Neural cell (in vitro differentiated cells): Measurements from ENCODE around the gene CFAP100. TPM values are rescaled to one million over a fixed set of nuclear protein-coding genes. Genes with fewer than 3 reads are reported as not detected.

Source experiments
- H2AFZ ChIP-seq: fragments of 200-600, 300-800 bp; sonication (generic), shearing (Covaris generic); 2 replicates; pipeline ENCODE4 v1.6.0; 2014; ENCODE audit warnings: low read depth, mild to moderate bottlenecking, antibody characterized with exemption, low read length, moderate library complexity
- H3F3A ChIP-seq: fragments of 200-600 bp; shearing (Covaris generic); 2 replicates; pipeline ENCODE4 v1.6.1; 2016; ENCODE audit warnings: mild to moderate bottlenecking, moderate library complexity, mixed read lengths, antibody characterized with exemption, low read length; ENCODE audit not compliant: insufficient read depth, poor library complexity, severe bottlenecking
- H3K27ac ChIP-seq: fragments of 200-600, 300-800 bp; sonication (generic), shearing (Covaris generic); 2 replicates; pipeline ENCODE4 v1.5.1; 2014; ENCODE audit warnings: mild to moderate bottlenecking, low read length, moderate library complexity
- H3K27me3 ChIP-seq: fragments of 300-800, 200-600 bp; sonication (generic), shearing (Covaris generic); 2 replicates; pipeline ENCODE4 v1.6.0; 2014; ENCODE audit warnings: mild to moderate bottlenecking, low read depth, low read length, moderate library complexity; ENCODE audit not compliant: insufficient read depth
- H3K36me3 ChIP-seq: fragments of 300-800, 200-600 bp; sonication (generic), shearing (Covaris generic); 2 replicates; pipeline ENCODE4 v1.5.1; 2014; ENCODE audit warnings: mild to moderate bottlenecking, antibody characterized with exemption, low read length, moderate library complexity; ENCODE audit not compliant: insufficient read depth
- H3K4me2 ChIP-seq: fragments of 300-800, 200-600 bp; sonication (generic), shearing (Covaris generic); 2 replicates; pipeline ENCODE4 v1.6.0; 2014; ENCODE audit warnings: mild to moderate bottlenecking, low read length
- H3K4me3 ChIP-seq: fragments of 300-800, 200-600 bp; sonication (generic), shearing (Covaris generic); 2 replicates; pipeline ENCODE4 v1.5.1; 2014; ENCODE audit warnings: mild to moderate bottlenecking, low read length, moderate library complexity
- H3K79me2 ChIP-seq: fragments of 200-600 bp; shearing (Covaris generic); replicated peaks from 2 replicates; pipeline ENCODE4 v1.6.0; 2014; ENCODE audit warnings: mild to moderate bottlenecking, low read length, moderate library complexity; ENCODE audit not compliant: insufficient read depth
- H3K9ac ChIP-seq: fragments of 300-800, 200-600 bp; sonication (generic), shearing (Covaris generic); 2 replicates; pipeline ENCODE4 v1.6.1; 2016; ENCODE audit warnings: mild to moderate bottlenecking, low read length, mixed read lengths
- H3K9me2 ChIP-seq: fragments of 200-600 bp; shearing (Covaris generic); 2 replicates; pipeline ENCODE4 v1.6.1; 2016; ENCODE audit warnings: mild to moderate bottlenecking, low read length, mixed read lengths; ENCODE audit not compliant: insufficient read depth
- H3K9me3 ChIP-seq: fragments of 200-600, 300-800 bp; sonication (generic), shearing (Covaris generic); 2 replicates; pipeline ENCODE4 v1.6.1; 2016; ENCODE audit warnings: mild to moderate bottlenecking, mixed run types, low read length, moderate library complexity, mixed read lengths
- H4K20me1 ChIP-seq: fragments of 200-600 bp; shearing (Covaris generic); 2 replicates; pipeline ENCODE4 v1.6.1; 2016; ENCODE audit warnings: mild to moderate bottlenecking, mixed run types; ENCODE audit not compliant: insufficient read depth
- EP300 ChIP-seq: fragments of 450-650 bp; conservative IDR thresholded peaks from 2 replicates; pipeline ENCODE4 v1.6.1; 2014; ENCODE audit warnings: antibody characterized with exemption, mild to moderate bottlenecking, moderate library complexity; ENCODE audit not compliant: poor library complexity, severe bottlenecking
- EZH2 ChIP-seq: fragments of 200-600, 300-800 bp; shearing (Covaris generic), sonication (generic); IDR thresholded peaks from 2 replicates; pipeline ENCODE4 v1.6.1; 2014; ENCODE audit warnings: antibody characterized with exemption, low read length, borderline replicate concordance, mild to moderate bottlenecking; ENCODE audit not compliant: insufficient read depth, poor library complexity, severe bottlenecking
- MXI1 ChIP-seq: fragments of 450-650 bp; conservative IDR thresholded peaks from 2 replicates; pipeline ENCODE4 v1.6.1; 2014; ENCODE audit warnings: antibody characterized with exemption, mild to moderate bottlenecking; ENCODE audit not compliant: poor library complexity, severe bottlenecking
- POLR2AphosphoS5 ChIP-seq: IDR thresholded peaks from 2 replicates; pipeline ENCODE4 v1.6.1; 2012
- RAD21 ChIP-seq: fragments of 450-650 bp; conservative IDR thresholded peaks from 2 replicates; pipeline ENCODE4 v1.6.1; 2014; ENCODE audit warnings: antibody characterized with exemption, mild to moderate bottlenecking, moderate library complexity
- SMC3 ChIP-seq: fragments of 450-650 bp; conservative IDR thresholded peaks from 2 replicates; pipeline ENCODE4 v1.6.1; 2014; ENCODE audit warnings: antibody characterized with exemption, mild to moderate bottlenecking, moderate library complexity; ENCODE audit not compliant: poor library complexity
- TAF1 ChIP-seq: IDR thresholded peaks from 2 replicates; pipeline ENCODE4 v1.6.1; 2012; ENCODE audit warnings: low read depth
- polyA plus RNA-seq: library from polyadenylated mRNA; depleted of rRNA; stranded (reverse); fragments of >200 nt; gene quantifications from 2 replicates; pipeline ENCODE4 v1.2.3, GENCODE V29; 2014
- TF ChIP-seq, protein P1 (sequence below): fragments of 450-650 bp; IDR thresholded peaks from 2 replicates; pipeline ENCODE4 v1.5.1; 2014; ENCODE audit warnings: antibody characterized with exemption, mild to moderate bottlenecking, moderate library complexity; ENCODE audit not compliant: poor library complexity, severe bottlenecking
- TF ChIP-seq, protein P2 (sequence below): IDR thresholded peaks from 2 replicates; pipeline ENCODE4 v1.6.1; 2012; ENCODE audit warnings: borderline replicate concordance

The CFAP100 gene
- polyA plus RNA-seq, 1 donor from 2014 or later, result not detected

DNA sequence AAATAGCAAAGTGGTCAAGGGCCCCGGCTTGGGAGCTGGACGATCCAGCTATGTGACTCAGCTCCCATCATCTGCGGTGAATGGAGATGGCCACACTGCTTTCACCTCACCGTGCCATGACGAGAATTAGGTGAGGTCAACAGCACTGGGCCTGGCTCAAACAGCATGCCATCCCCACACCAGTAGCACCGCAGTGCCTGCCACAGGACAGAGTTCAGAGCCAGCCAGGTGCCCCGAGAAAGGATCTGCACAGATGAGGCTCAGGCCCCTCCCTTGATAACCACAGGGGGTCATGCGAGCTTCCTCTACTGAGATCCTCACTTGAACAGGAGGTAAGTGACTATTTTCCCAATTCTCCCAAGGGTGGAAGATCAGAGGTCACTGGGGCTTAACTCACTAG is 51.6 kb downstream of the CFAP100 start:
- Histone ChIP-seq H3K79me2 (no peaks in the 10 kb centered on the region), H3K27ac (no peak overlapping the region)

DNA sequence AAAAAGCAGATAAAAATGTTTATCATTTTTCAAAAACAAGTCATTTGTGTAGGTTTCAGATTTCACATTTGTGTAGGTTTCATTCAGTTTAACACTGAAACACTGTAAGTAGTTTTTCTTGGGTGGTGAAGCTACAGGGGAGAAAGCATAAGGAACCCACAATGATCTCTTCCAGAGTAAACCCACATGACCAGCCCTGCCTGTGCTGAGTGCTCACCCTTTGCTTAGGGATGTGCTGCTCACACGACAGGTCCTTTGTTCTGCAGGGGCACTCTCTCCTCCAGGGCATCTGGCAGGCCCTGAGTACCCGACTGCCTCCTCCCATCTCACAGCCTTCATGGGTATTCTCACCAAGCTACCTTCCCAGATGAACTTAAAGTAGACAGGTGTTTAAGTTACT is 52.1 kb downstream of the CFAP100 start:
- no peak overlapping the region for H2AFZ ChIP-seq
- no peaks in the 10 kb centered on the region for H4K20me1 ChIP-seq
- H3K9me2 ChIP-seq, result no peaks in the 10 kb centered on the region
- H3K27me3 ChIP-seq, result no peaks in the 10 kb centered on the region
- H3F3A ChIP-seq, result no peaks in the 10 kb centered on the region
- H3K9me3 ChIP-seq, result no peaks in the 10 kb centered on the region
- H3K27ac ChIP-seq, result no peak overlapping the region
- H3K4me2 ChIP-seq, result no peak overlapping the region
- no peak for TF ChIP-seq EP300
- no peak for TF ChIP-seq RAD21
- no peak for TF ChIP-seq TAF1
- TF ChIP-seq POLR2AphosphoS5, result no peak
- TF ChIP-seq, protein P1, sequence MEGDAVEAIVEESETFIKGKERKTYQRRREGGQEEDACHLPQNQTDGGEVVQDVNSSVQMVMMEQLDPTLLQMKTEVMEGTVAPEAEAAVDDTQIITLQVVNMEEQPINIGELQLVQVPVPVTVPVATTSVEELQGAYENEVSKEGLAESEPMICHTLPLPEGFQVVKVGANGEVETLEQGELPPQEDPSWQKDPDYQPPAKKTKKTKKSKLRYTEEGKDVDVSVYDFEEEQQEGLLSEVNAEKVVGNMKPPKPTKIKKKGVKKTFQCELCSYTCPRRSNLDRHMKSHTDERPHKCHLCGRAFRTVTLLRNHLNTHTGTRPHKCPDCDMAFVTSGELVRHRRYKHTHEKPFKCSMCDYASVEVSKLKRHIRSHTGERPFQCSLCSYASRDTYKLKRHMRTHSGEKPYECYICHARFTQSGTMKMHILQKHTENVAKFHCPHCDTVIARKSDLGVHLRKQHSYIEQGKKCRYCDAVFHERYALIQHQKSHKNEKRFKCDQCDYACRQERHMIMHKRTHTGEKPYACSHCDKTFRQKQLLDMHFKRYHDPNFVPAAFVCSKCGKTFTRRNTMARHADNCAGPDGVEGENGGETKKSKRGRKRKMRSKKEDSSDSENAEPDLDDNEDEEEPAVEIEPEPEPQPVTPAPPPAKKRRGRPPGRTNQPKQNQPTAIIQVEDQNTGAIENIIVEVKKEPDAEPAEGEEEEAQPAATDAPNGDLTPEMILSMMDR, result no peak
- no peak for TF ChIP-seq EZH2
- TF ChIP-seq SMC3, result no peak
- TF ChIP-seq, protein P2, sequence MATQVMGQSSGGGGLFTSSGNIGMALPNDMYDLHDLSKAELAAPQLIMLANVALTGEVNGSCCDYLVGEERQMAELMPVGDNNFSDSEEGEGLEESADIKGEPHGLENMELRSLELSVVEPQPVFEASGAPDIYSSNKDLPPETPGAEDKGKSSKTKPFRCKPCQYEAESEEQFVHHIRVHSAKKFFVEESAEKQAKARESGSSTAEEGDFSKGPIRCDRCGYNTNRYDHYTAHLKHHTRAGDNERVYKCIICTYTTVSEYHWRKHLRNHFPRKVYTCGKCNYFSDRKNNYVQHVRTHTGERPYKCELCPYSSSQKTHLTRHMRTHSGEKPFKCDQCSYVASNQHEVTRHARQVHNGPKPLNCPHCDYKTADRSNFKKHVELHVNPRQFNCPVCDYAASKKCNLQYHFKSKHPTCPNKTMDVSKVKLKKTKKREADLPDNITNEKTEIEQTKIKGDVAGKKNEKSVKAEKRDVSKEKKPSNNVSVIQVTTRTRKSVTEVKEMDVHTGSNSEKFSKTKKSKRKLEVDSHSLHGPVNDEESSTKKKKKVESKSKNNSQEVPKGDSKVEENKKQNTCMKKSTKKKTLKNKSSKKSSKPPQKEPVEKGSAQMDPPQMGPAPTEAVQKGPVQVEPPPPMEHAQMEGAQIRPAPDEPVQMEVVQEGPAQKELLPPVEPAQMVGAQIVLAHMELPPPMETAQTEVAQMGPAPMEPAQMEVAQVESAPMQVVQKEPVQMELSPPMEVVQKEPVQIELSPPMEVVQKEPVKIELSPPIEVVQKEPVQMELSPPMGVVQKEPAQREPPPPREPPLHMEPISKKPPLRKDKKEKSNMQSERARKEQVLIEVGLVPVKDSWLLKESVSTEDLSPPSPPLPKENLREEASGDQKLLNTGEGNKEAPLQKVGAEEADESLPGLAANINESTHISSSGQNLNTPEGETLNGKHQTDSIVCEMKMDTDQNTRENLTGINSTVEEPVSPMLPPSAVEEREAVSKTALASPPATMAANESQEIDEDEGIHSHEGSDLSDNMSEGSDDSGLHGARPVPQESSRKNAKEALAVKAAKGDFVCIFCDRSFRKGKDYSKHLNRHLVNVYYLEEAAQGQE, result no peak
- TF ChIP-seq MXI1, result no peak
- no peak overlapping the region for H3K9ac ChIP-seq
- H3K4me3 ChIP-seq, result no peak overlapping the region
- no peaks in the 10 kb centered on the region for H3K79me2 ChIP-seq
- no peaks in the 10 kb centered on the region for H3K36me3 ChIP-seq

More for the DNA sequence above, 51.6 kb downstream of the CFAP100 start:
- no peak for TF ChIP-seq SMC3
- no peak for TF ChIP-seq EZH2
- no peak for TF ChIP-seq TAF1
- TF ChIP-seq RAD21, result no peak
- TF ChIP-seq, protein P2, result no peak
- TF ChIP-seq EP300, result no peak
- TF ChIP-seq MXI1, result no peak
- TF ChIP-seq, protein P1, result no peak
- TF ChIP-seq POLR2AphosphoS5, result no peak
- Histone ChIP-seq H3K36me3 (no peaks in the 10 kb centered on the region), H3K4me3 (no peak overlapping the region), H2AFZ (no peak overlapping the region), H3K4me2 (no peak overlapping the region), H3K27me3 (no peaks in the 10 kb centered on the region), H3K9me3 (no peaks in the 10 kb centered on the region), H3K9ac (no peak overlapping the region), H3F3A (no peaks in the 10 kb centered on the region), H3K9me2 (no peaks in the 10 kb centered on the region), H4K20me1 (no peaks in the 10 kb centered on the region)
